Measurements from ENCODE around the gene XYLT1.

XYLT1 gene

GRCh38 chr16:17403156-17403809 lies 67.5 kb downstream of the XYLT1 start:
- no peak for DNase-seq

- DNase-seq = peak; percentile 60
Observed at GRCh38 chr16:17397499-17397891, 73.3 kb downstream of the XYLT1 start.

GRCh38 chr16:17396762-17397498 lies 73.8 kb downstream of the XYLT1 start:
- DNase-seq = no peak

- no peak for DNase-seq
Observed at GRCh38 chr16:17395849-17396480, 74.8 kb downstream of the XYLT1 start.

GRCh38 chr16:17392857-17393692 lies 77.7 kb downstream of the XYLT1 start:
- no peak for DNase-seq

- no peak for DNase-seq
Observed at GRCh38 chr16:17392127-17392856, 78.5 kb downstream of the XYLT1 start.

GRCh38 chr16:17391715-17392114 lies 79.0 kb downstream of the XYLT1 start:
- no peak for DNase-seq

GRCh38 chr16:17389384-17389783 lies 81.4 kb downstream of the XYLT1 start:
- peak; percentile 67 for DNase-seq

- no peak for DNase-seq
Observed at GRCh38 chr16:17387256-17387655, 83.5 kb downstream of the XYLT1 start.

GRCh38 chr16:17386229-17386628 lies 84.5 kb downstream of the XYLT1 start:
- no peak for DNase-seq

- no peak for DNase-seq
Observed at GRCh38 chr16:17384471-17384870, 86.3 kb downstream of the XYLT1 start.

GRCh38 chr16:17382949-17383863 lies 87.6 kb downstream of the XYLT1 start:
- DNase-seq = no peak

GRCh38 chr16:17382514-17382913 lies 88.2 kb downstream of the XYLT1 start:
- DNase-seq = no peak

- no peak for DNase-seq
Observed at GRCh38 chr16:17381784-17382183, 89.0 kb downstream of the XYLT1 start.

GRCh38 chr16:17380613-17381012 lies 90.1 kb downstream of the XYLT1 start:
- DNase-seq = peak; percentile 80

- DNase-seq = peak; percentile 94
Observed at GRCh38 chr16:17379121-17379571, 91.6 kb downstream of the XYLT1 start.

GRCh38 chr16:17377360-17378324 lies 93.1 kb downstream of the XYLT1 start:
- DNase-seq = peak; percentile 75

- no peak for DNase-seq
Observed at GRCh38 chr16:17375461-17376304, 95.1 kb downstream of the XYLT1 start.

All from fibroblast of skin of abdomen (primary cell).